ENCODE measurements around the gene NOPCHAP1. TPM values are rescaled to one million over a fixed set of nuclear protein-coding genes. Genes with fewer than 3 reads are reported as not detected.
"Not testable (repeated sequence)": the region's sequence is repeated elsewhere in the genome, so short reads cannot be mapped to it uniquely, and the experiment has no call there.

Gene NOPCHAP1
- total and polyA plus RNA-seq, 2 donors from 2014 or later: 14.8 to 15.3 TPM

DNA sequence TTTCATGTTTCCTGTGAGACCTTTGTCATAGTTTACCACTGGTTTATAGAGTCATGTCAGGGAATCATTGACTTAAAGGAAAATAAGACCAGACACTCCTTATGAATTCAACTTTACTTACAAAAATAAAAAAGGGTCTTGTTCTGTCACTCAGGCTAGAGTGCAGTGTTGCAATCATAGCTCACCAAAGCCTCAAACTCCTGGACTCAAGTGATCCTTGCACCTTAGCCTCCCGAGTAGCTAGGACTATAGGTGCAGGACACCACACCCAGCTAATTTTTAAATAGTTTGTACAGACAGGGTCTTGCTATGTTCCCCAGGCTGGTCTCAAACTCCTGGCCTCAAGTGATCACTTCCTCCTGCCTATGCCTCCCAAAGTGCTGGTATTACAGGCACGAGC, 47.0 kb upstream of the NOPCHAP1 start:
- intact Hi-C loops (cut with DNase I): no loop called here
- no peak for FAIRE-seq
- Histone ChIP-seq H3K9ac (ENCODE audit: low read length in 3 of 3) (no peak overlapping the region), H3K4me3 (ENCODE audit: low read length in 3 of 3) (no peak overlapping the region), H3K36me3 (ENCODE audit: control insufficient read depth in 2 of 3, insufficient read depth in 3 of 3, low read length in 3 of 3) (no peaks in the 10 kb centered on the region), H3K27me3 (ENCODE audit: control insufficient read depth, insufficient read depth, low read length) (no peaks in the 10 kb centered on the region), H3K27ac (ENCODE audit: low read depth in 2 of 2, low read length in 2 of 2) (no peak overlapping the region), H3K4me1 (ENCODE audit: control insufficient read depth in 2 of 3, insufficient read depth in 2 of 3, low read depth in 1 of 3, low read length in 3 of 3) (no peaks in the 10 kb centered on the region), H3K9me3 (ENCODE audit: control insufficient read depth in 2 of 3, insufficient read depth in 1 of 3, low read length in 3 of 3) (no peaks in the 10 kb centered on the region)
- TF ChIP-seq, protein P1, sequence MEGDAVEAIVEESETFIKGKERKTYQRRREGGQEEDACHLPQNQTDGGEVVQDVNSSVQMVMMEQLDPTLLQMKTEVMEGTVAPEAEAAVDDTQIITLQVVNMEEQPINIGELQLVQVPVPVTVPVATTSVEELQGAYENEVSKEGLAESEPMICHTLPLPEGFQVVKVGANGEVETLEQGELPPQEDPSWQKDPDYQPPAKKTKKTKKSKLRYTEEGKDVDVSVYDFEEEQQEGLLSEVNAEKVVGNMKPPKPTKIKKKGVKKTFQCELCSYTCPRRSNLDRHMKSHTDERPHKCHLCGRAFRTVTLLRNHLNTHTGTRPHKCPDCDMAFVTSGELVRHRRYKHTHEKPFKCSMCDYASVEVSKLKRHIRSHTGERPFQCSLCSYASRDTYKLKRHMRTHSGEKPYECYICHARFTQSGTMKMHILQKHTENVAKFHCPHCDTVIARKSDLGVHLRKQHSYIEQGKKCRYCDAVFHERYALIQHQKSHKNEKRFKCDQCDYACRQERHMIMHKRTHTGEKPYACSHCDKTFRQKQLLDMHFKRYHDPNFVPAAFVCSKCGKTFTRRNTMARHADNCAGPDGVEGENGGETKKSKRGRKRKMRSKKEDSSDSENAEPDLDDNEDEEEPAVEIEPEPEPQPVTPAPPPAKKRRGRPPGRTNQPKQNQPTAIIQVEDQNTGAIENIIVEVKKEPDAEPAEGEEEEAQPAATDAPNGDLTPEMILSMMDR (IDR thresholded peaks at IDR 0.05; ENCODE audit: borderline replicate concordance, extremely low read depth, insufficient read depth): no peak
- DNase-seq: no peak

DNA sequence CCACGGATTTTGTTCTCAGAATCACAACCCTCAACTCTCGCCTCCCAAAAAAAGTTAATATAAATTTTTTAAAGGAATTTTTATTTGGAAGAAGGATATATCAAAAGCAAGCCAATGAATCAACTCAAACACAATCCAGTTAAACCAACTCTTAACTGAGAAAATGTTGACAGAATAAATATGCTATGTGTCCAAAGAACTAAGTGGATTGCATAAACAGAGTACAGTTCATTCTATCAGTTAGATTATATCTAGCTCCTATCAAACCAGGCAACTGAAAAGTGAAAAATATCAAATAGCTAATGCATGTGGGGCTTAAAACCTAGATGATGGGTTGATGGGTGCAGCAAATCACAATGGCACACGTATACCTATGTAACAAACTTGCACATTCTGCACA, 44.7 kb upstream of the NOPCHAP1 start:
- no peaks in the 10 kb centered on the region for H3K36me3 ChIP-seq (ENCODE audit: control insufficient read depth in 2 of 3, insufficient read depth in 3 of 3, low read length in 3 of 3)
- H3K9me3 ChIP-seq (ENCODE audit: control insufficient read depth in 2 of 3, insufficient read depth in 1 of 3, low read length in 3 of 3): no peaks in the 10 kb centered on the region
- no peak overlapping the region for H3K27ac ChIP-seq (ENCODE audit: low read depth in 2 of 2, low read length in 2 of 2)
- DNase-seq (no peak), FAIRE-seq (no peak)
- no peak overlapping the region for H3K9ac ChIP-seq (ENCODE audit: low read length in 3 of 3)
- H3K27me3 ChIP-seq (ENCODE audit: control insufficient read depth, insufficient read depth, low read length): no peaks in the 10 kb centered on the region
- no peak overlapping the region for H3K4me3 ChIP-seq (ENCODE audit: low read length in 3 of 3)
- intact Hi-C loops (cut with DNase I): no loop called here
- TF ChIP-seq, protein P1 (IDR thresholded peaks at IDR 0.05; ENCODE audit: borderline replicate concordance, extremely low read depth, insufficient read depth): no peak
- no peaks in the 10 kb centered on the region for H3K4me1 ChIP-seq (ENCODE audit: control insufficient read depth in 2 of 3, insufficient read depth in 2 of 3, low read depth in 1 of 3, low read length in 3 of 3)

DNA sequence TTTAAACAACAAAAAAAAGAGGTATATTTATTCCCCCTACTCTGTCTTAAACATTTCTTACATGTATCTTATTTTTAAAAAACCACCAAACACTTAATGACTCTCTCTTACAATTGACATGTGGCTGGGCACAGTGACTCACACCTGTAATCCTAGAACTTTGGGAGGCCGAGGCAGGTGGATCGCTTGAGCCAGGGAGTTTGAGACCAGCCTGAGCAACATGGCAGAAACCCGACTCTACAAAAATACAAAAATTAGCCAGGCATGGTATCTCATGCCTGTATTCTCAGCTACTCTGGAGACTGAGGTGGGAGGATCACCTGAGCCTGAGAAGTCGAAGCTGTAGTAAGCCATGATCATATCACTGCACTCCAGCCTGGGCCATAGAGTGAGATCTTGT, 44.0 kb upstream of the NOPCHAP1 start:
- Histone ChIP-seq H3K9me3 (ENCODE audit: control insufficient read depth in 2 of 3, insufficient read depth in 1 of 3, low read length in 3 of 3) (no peaks in the 10 kb centered on the region), H3K36me3 (ENCODE audit: control insufficient read depth in 2 of 3, insufficient read depth in 3 of 3, low read length in 3 of 3) (no peaks in the 10 kb centered on the region), H3K27ac (ENCODE audit: low read depth in 2 of 2, low read length in 2 of 2) (no peak overlapping the region), H3K4me3 (ENCODE audit: low read length in 3 of 3) (no peak overlapping the region), H3K27me3 (ENCODE audit: control insufficient read depth, insufficient read depth, low read length) (no peaks in the 10 kb centered on the region), H3K4me1 (ENCODE audit: control insufficient read depth in 2 of 3, insufficient read depth in 2 of 3, low read depth in 1 of 3, low read length in 3 of 3) (no peaks in the 10 kb centered on the region), H3K9ac (ENCODE audit: low read length in 3 of 3) (no peak overlapping the region)
- FAIRE-seq: no peak
- DNase-seq: peak in 1 of 5 donors; percentile 9
- intact Hi-C loops (cut with DNase I): no loop called here
- TF ChIP-seq, protein P1 (IDR thresholded peaks at IDR 0.05; ENCODE audit: borderline replicate concordance, extremely low read depth, insufficient read depth): no peak

DNA sequence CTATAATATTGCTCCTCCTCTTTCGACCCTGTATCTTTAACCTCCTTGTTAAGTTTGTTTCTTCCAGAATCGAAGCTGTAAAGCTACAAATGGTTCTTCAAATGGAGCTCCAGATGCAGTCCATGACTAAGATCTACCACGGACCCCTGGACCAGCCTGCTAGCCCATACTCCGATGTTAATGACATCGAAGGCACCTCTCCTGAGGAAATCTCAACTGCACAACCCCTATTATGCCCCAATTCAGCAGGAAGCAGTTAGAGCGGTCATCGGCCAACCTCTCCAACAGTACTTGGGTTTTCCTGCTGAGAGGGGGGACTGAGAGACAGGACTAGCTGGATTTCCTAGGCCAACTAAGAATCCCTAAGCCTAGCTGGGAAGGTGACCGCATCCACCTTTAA, 42.7 kb upstream of the NOPCHAP1 start:
- intact Hi-C loops (cut with DNase I): not testable (repeated sequence)

More for the DNA sequence above, 42.7 kb upstream of the NOPCHAP1 start:
- H3K27ac ChIP-seq (ENCODE audit: low read depth in 2 of 2, low read length in 2 of 2); H3K4me3 ChIP-seq (ENCODE audit: low read length in 3 of 3); DNase-seq; FAIRE-seq; H3K36me3 ChIP-seq (ENCODE audit: control insufficient read depth in 2 of 3, insufficient read depth in 3 of 3, low read length in 3 of 3); H3K4me1 ChIP-seq (ENCODE audit: control insufficient read depth in 2 of 3, insufficient read depth in 2 of 3, low read depth in 1 of 3, low read length in 3 of 3); H3K9me3 ChIP-seq (ENCODE audit: control insufficient read depth in 2 of 3, insufficient read depth in 1 of 3, low read length in 3 of 3); H3K27me3 ChIP-seq (ENCODE audit: control insufficient read depth, insufficient read depth, low read length); H3K9ac ChIP-seq (ENCODE audit: low read length in 3 of 3): not testable (repeated sequence)

All from kidney (tissue), 14 donors.